HG02938 (cell line): ENCODE measurements around the gene ZYG11B.
"Not testable (repeated sequence)": the region's sequence is repeated elsewhere in the genome, so short reads cannot be mapped to it uniquely, and the experiment has no call there.

Experiments
- ATAC-seq: cut with Tn5 transposase; IDR thresholded peaks from one replicate; pipeline ENCODE4 v1.9.1; 2021; ENCODE audit warnings: mild to moderate bottlenecking, moderate library complexity; ENCODE audit not compliant: unreplicated experiment

ZYG11B gene

DNA sequence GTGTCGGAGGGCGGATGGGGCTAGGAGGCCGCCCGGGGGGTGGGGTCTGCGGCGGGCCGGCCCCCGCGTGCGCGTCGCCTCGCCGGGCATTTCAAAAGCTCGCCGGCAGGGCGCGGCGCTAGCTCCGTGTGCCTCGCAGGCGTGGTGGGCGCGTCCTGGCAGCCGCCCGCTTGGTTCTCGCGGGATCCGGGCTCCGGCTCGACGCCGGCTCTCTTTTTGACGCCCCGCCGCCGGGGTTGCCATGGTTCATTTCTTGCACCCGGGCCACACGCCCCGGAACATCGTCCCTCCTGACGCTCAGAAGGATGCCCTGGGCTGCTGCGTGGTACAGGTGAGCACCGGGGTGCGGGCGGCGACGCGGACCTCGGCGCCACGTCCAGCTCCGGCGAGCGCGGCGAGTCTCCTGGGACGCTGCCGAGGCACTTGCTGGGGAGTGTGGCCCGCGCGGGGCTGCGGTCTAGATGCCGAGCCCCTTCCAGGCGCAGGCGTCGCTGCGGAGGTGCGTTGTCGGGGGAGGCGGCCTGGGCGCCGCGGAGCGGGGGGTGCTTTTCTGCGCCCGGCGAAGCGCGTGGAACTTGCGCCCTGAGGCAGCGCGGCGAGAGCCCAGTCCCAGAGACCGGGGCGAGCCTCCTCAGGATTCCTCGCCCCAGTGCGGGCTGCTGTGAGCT, 116.5 kb downstream of the ZYG11B start, which contains the start of gene ZYG11A:
TSS of gene ZYG11A (plus strand) at position 118 of the 668 bp plus-strand sequence. CDS start at position 242, 124 bp downstream.
- peak; percentile 80 for ATAC-seq

DNA sequence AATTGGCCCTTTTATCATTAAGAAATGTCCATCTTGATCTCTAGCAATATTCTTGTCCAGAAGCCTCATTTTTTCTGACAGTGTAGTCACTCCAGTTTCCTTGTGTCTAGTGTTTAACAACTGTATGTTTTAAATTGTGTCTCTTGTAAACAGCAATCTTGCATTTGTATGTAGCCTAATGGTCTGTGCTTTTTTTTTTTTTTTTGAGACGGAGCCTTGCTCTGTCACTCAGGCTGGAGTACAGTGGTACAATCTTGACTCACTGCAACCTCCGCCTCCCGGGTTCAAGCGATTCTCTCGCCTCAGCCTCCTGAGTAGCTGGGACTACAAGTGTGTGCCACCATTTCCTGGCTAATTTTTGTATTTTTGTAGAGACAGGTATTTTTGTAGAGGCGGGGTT, 118.9 kb downstream of the ZYG11B start:
- not testable (repeated sequence) for ATAC-seq

DNA sequence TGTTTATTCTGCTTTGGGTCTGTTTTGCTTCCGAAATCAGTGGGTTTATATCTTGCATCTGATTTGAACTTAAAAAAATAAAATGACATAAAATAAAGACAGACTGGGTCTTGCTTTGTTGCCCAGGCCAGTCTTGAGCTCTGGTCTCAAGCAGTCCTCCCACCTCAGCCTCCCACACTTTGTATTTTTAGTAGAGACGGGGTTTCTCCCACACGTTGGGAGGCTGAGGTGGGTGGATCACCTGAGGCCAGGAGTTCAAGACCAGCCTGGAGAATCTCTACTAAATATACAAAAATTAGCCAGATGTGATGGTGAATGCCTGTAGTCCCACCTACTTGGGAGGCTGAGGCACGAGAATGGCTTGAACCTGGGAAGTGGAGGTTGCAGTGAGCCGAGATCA, 122.2 kb downstream of the ZYG11B start:
- no peak for ATAC-seq

DNA sequence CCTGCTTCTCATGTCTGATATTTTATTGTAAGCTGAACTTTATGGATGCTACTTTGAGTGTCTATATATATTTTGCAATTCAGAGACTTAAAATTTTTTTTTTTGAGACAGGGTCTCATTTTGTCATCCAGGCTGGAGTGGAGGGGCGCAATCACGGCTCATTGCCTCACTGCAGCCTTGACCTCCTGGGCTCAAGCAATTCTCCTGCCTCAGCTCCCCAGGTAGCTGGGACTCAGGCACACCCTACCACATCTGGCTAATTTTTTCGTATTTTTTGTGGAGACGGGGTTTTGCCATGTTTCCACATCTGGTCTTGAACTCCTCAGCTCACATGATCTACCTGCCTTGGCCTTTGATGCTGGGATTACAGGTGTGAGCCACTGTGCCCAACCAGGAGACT, 124.7 kb downstream of the ZYG11B start:
- ATAC-seq: no peak

DNA sequence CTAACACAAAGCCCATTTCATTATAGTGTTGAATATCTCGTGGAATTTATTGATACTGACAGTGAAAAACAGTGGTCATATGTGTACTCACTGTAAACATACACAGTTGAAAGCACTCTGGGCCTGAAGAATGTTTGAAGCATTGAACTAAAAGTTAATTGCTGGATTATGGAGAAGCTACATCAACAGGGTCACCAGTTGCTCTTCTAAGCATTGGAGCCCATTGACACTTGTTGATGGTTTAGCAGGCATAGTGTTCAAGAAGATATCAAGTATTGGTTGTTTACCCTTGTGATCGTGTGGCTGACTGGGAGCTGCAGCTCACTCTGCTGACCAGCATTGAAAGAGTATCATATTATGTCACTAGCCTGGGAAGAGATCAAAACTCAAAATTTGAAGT, 126.6 kb downstream of the ZYG11B start:
- no peak for ATAC-seq

DNA sequence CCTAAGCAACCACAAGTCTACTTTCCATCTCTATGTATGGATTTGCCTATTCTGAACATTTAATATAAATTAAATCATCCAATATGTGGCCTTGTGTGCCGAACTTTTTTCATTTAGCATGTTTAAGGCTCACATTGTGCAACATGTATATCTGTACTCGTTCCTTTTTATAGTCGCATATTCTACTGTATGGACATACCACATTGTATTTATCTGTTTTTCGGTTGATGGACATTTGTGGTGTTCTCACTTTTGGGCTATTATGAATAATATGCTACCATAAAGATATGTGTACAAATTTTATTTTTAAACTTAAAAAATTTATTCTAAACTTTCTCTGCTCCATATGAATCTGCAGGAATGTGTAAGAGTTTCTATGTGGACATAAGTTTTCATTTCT, 129.3 kb downstream of the ZYG11B start:
- ATAC-seq: no peak

DNA sequence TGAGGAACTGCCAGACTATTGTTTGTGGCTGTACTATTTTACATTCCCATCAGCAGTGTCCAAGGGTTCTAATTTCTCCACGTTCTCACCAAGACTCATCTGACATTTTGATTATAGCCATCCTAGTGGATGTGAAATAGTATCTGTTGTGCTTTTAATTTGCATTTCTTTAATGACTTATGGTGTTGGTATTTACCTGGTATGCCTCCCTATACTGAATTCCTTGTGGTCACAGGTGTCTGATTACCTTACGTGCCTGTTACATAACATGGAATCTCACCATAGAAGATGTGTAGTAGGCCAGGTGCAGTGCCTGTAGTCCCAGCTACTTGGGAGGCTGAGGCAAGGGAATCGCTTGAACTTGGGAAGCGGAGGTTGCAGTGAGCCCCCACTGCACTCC, 129.8 kb downstream of the ZYG11B start:
- no peak for ATAC-seq

DNA sequence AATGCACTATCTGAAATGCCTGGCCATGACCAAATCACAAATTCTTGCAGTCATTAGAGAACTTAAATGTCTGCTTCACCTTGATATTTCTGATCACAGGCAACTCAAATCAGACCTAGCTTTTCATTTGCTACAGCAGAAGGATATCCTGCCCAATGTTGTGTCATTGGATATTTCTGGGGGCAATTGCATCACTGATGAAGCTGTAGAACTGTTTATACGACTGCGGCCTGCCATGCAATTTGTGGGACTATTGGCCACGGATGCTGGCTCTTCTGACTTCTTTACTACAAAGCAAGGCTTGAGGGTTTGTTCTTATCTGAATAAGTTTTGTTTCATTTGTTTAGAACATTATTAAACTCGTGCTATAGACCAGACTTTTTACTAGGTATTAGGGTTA, 131.2 kb downstream of the ZYG11B start:
- ATAC-seq: no peak

DNA sequence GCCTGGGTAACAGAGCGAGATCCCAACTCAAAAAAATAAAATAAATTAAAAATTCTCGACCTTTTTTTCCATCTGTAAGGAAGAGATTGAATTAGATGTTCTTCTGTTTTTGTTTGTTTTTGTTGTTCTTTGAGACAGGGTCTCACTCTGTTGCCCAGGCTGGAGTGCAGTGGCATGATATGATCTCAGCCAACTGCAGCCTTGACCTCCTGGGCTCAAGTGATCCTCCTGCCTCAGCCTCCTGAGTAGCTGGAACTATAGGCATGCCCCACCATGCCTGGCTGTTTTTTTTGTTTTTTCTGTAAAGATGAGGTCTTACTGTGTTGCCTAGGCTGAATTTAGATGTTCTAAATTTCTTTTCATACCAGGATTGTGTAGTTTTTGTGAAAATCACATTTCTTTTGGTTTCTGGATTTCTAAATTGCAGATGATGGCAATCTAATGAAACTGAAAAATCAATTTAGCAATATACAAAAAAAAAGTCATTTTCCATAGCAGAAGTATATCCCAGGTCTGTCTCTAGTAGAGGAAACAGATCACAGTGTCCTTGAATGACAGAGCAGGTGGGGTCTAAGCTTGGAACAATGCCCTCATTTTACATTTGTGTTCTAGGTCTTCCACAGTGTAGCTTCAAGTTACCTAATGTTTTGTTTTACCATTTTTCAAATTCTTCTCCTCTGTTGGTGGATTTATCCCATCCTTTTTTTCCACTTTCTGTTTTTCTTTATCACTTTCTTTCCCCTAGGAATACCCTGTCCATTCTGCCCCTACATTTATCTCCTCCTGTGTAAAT, 136.6 kb downstream of the ZYG11B start:
- no peak for ATAC-seq

DNA sequence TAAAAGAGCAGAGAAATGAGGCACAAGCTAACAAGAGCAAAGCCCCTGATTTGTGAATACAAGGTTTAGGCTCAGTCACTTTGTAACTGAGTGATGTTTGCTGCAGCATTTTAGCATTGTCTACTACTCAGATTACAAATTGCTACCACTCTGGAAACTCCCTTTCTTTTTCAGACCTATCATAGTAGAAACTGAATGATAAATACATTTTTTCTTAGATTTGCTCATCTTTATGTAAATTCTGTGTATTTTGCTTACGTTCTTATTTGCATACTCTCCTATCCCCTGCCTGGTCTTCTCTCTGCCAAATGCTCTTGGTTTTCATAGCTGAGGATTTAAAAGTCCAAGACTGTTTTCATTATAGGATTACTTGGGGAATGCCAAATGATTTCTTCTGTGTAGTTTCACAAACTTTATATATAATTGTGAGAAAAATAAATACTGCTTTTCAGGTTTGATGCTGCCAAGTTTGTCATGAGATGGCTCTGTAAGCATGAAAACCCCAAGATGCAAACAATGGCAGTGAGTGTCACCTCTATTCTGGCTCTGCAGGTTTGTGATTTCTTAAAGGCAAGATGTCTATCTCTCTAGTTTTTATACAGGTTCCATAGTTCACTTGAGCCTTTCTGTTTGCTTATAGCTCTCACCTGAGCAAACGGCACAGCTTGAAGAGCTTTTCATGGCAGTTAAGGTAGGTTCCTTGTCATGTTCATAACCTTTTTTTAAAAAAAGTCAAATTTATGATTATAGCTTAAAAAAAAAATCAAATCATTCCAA, 141.0 kb downstream of the ZYG11B start:
- peak; percentile 94 for ATAC-seq

DNA sequence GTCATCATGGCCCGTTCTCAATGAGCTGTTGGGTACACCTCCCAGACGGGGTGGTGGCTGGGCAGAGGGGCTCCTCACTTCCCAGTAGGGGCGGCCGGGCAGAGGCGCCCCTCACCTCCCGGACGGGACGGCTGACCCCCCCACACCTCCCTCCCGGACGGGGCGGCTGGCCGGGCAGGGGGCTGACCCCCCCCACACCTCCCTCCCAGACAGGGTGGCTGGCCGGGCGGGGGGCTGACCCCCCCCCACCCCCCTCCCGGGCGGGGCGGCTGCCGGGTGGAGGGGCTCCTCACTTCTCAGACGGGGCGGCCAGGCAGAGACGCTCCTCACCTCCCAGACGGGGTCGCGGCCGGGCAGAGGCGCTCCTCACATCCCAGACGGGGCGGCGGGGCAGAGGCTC, 143.5 kb downstream of the ZYG11B start:
- ATAC-seq: not testable (repeated sequence)

DNA sequence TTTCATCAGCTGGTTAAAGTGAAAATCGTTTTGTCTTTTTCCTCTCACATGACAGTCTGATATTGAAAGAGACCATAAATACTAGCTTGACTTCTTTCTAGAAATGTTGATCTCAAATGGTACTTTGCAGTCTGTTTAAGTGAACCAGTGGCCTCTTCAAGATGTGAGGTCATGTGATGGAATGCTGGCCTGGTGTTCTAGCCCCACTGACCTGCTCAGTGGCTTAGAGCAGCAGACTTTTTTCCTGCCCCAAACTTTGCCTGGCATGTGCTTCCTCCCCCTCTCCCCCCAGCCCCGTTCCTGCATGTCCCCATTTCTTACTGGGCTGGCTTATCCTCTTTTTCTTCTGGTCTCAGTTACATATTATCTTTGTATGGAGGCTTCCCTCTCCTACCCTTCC, 150.6 kb downstream of the ZYG11B start:
- ATAC-seq: no peak
